Ectodermal cell (in vitro differentiated cells): ENCODE results near the gene DGKG.

Experiments used
- H3K27ac ChIP-seq: 2 replicates; pipeline ENCODE4 v1.7.0; 2013; ENCODE audit warnings: mild to moderate bottlenecking, low read depth, low read length; ENCODE audit not compliant: insufficient read depth, poor library complexity, severe bottlenecking
- H3K27me3 ChIP-seq: 2 replicates; pipeline ENCODE4 v1.7.0; 2013; ENCODE audit warnings: mild to moderate bottlenecking, low read length; ENCODE audit not compliant: insufficient read depth, control insufficient read depth, poor library complexity, severe bottlenecking
- H3K36me3 ChIP-seq: one replicate; pipeline ENCODE4 v1.7.0; 2013; ENCODE audit warnings: low read length; ENCODE audit not compliant: control insufficient read depth, insufficient read depth
- H3K4me1 ChIP-seq: one replicate; pipeline ENCODE4 v1.7.0; 2013; ENCODE audit warnings: low read length; ENCODE audit not compliant: control insufficient read depth, insufficient read depth
- H3K4me3 ChIP-seq: 2 replicates; pipeline ENCODE4 v1.7.0; 2013; ENCODE audit warnings: low read depth, low read length, control low read depth; ENCODE audit not compliant: insufficient read depth
- H3K9me3 ChIP-seq: 2 replicates; pipeline ENCODE4 v1.7.0; 2013; ENCODE audit warnings: mild to moderate bottlenecking, low read length, moderate library complexity; ENCODE audit not compliant: control insufficient read depth
- WGBS, 2 experiments: methylation state at CpG; one replicate each; pipeline ENCODE4 v1.1.7; 2013; ENCODE audit warnings: missing lambda C conversion rate in 2 of 2; 5-methylcytosine and 5-hydroxymethylcytosine counted together

DGKG gene

GRCh38 chr3:186213946-186214345 lies 148.1 kb downstream of the DGKG start:
- H3K4me1 ChIP-seq: peaks cover 15% of the 10 kb centered on the region
- H3K27me3 ChIP-seq: no peaks in the 10 kb centered on the region
- H3K4me3 ChIP-seq: no peak overlapping the region
- no peaks in the 10 kb centered on the region for H3K36me3 ChIP-seq
- H3K27ac ChIP-seq: no peak overlapping the region
- no peaks in the 10 kb centered on the region for H3K9me3 ChIP-seq
- WGBS, 2 experiments: 90 to 95% methylated on average over 4 of the region's 4 CpGs

DNA sequence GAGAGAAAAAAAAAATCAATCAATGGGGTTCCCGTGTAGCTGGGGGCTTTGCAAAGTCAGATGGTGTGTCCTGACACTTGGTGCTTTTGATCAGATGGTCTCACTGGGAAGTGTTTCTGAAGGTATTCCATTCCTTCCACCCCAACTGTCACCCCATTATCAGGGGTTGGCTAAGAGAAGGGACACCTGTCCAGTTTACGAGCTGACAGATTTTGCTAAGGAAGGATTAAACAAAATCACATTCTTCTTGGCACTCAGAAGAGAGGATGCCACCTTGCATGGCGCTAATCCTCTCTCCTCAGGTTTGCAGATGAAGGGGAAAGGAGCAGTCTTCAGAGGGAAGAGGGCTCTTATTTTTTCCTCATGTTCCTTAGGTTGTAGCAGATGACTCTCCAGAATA lies 149.4 kb downstream of the DGKG start:
- Histone ChIP-seq H3K4me1 (peaks cover 15% of the 10 kb centered on the region), H3K36me3 (no peaks in the 10 kb centered on the region), H3K27ac (no peak overlapping the region), H3K4me3 (no peak overlapping the region), H3K9me3 (no peaks in the 10 kb centered on the region), H3K27me3 (no peaks in the 10 kb centered on the region)
- whole genome bisulfite sequencing, 2 experiments: 86 to 93% methylated on average over 3 of the region's 3 CpGs

- 92 to 95% methylated on average over 9 of the region's 9 CpGs for WGBS, 2 experiments
- Histone ChIP-seq H3K4me3 (no peak overlapping the region), H3K9me3 (no peaks in the 10 kb centered on the region), H3K27me3 (no peaks in the 10 kb centered on the region), H3K36me3 (no peaks in the 10 kb centered on the region), H3K27ac (no peak overlapping the region), H3K4me1 (peaks cover 15% of the 10 kb centered on the region)
Measured at GRCh38 chr3:186210852-186211500, 151.1 kb downstream of the DGKG start.

- H3K27ac ChIP-seq: peak overlapping the region; percentile 0
Measured at GRCh38 chr3:186209810-186210752, 152.0 kb downstream of the DGKG start.

GRCh38 chr3:186208296-186208989 lies 153.6 kb downstream of the DGKG start:
- Histone ChIP-seq H3K36me3 (no peaks in the 10 kb centered on the region), H3K4me1 (peaks cover 15% of the 10 kb centered on the region)

More at GRCh38 chr3:186209810-186210752, 152.0 kb downstream of the DGKG start:
- Histone ChIP-seq H3K4me1 (peaks cover 15% of the 10 kb centered on the region), H3K36me3 (no peaks in the 10 kb centered on the region), H3K4me3 (no peak overlapping the region), H3K27me3 (no peaks in the 10 kb centered on the region), H3K9me3 (no peaks in the 10 kb centered on the region)
- 40 to 46% methylated on average over 20 of the region's 20 CpGs for WGBS, 2 experiments

GRCh38 chr3:186207515-186207914 lies 154.5 kb downstream of the DGKG start:
- WGBS, 2 experiments: 90 to 93% methylated on average over 3 of the region's 3 CpGs
- no peaks in the 10 kb centered on the region for H3K27me3 ChIP-seq
- no peak overlapping the region for H3K4me3 ChIP-seq

More at GRCh38 chr3:186208296-186208989, 153.6 kb downstream of the DGKG start:
- Histone ChIP-seq H3K4me3 (no peak overlapping the region), H3K27ac (no peak overlapping the region), H3K9me3 (no peaks in the 10 kb centered on the region), H3K27me3 (no peaks in the 10 kb centered on the region)
- WGBS, 2 experiments: 84 to 85% methylated on average over 8 of the region's 8 CpGs

DNA sequence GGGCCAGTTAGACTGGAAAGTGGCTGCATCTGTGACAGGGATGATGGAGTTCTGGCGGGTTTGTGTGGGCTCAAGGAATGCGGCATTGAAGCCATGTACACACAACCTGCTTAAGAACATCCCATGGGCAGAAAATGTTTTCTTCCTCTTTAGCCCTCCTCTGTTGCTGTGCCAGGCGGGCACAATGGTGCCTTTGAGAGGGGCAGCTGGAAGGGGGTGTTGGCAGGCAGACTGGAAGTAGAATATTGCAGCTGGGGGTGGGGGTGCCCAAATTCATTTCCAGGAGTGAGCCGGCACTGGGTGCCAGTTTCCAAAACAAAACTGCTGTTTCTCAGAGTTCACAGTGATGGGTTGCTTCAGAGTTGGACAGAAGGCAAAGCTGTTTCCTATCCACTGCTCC lies 161.3 kb downstream of the DGKG start:
- no peak overlapping the region for H3K27ac ChIP-seq
- no peak overlapping the region for H3K4me3 ChIP-seq
- no peaks in the 10 kb centered on the region for H3K4me1 ChIP-seq
- no peaks in the 10 kb centered on the region for H3K9me3 ChIP-seq
- no peaks in the 10 kb centered on the region for H3K36me3 ChIP-seq
- WGBS, 2 experiments: 95 to 96% methylated on average over 4 of the region's 4 CpGs
- peaks cover 30% of the 10 kb centered on the region for H3K27me3 ChIP-seq

More at GRCh38 chr3:186207515-186207914, 154.5 kb downstream of the DGKG start:
- no peaks in the 10 kb centered on the region for H3K9me3 ChIP-seq
- H3K4me1 ChIP-seq: peaks cover 15% of the 10 kb centered on the region
- no peak overlapping the region for H3K27ac ChIP-seq
- H3K36me3 ChIP-seq: no peaks in the 10 kb centered on the region

- Histone ChIP-seq H3K27ac (no peak overlapping the region), H3K4me3 (no peak overlapping the region), H3K4me1 (peaks cover 6% of the 10 kb centered on the region), H3K27me3 (peaks cover 53% of the 10 kb centered on the region), H3K9me3 (no peaks in the 10 kb centered on the region), H3K36me3 (no peaks in the 10 kb centered on the region)
- 88 to 90% methylated on average over 2 of the region's 2 CpGs for WGBS, 2 experiments
Measured at GRCh38 chr3:186198442-186198841, 163.6 kb downstream of the DGKG start.

DNA sequence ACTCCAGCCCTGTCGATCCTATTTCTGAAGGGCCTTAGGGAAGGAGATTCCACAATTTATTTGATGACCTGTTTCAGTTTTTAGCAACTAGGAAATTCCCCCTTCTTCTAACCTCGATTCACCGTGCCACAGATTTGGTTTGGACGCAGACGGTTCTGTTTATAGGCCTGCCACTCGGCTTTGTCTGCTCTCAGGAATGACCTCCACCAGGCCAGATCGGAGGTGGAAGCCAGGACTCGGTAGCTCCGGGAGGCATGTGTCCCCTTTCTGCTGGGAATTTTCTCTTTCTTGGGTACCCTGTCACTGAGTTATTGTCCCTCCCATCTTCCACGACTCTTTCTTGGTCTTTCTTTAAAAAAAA lies 167.6 kb downstream of the DGKG start:
- Histone ChIP-seq H3K36me3 (no peaks in the 10 kb centered on the region), H3K27me3 (peaks cover 93% of the 10 kb centered on the region), H3K4me1 (peaks cover 6% of the 10 kb centered on the region), H3K9me3 (no peaks in the 10 kb centered on the region), H3K4me3 (peak overlapping the region; percentile 44), H3K27ac (no peak overlapping the region)
- 5% methylated on average over 10 of the region's 10 CpGs for WGBS, 2 experiments
